Mesenchymal stem cell (in vitro differentiated cells and primary cell): ENCODE results near the gene GRIN2D.

Experiments
- DNase-seq: peaks from one replicate; pipeline ENCODE4 v3.0.0-alpha.2; 2013
- H2AFZ ChIP-seq: one replicate; pipeline ENCODE4 v1.6.1; 2013; ENCODE audit warnings: low read depth, mild to moderate bottlenecking, control low read depth, inconsistent platforms, low read length, moderate library complexity
- H2AK5ac ChIP-seq: 2 replicates; pipeline ENCODE4 v1.6.1; 2013; ENCODE audit warnings: low read length, moderate library complexity, mild to moderate bottlenecking, inconsistent platforms; ENCODE audit not compliant: severe bottlenecking
- H2BK120ac ChIP-seq: one replicate; pipeline ENCODE4 v1.6.1; 2013; ENCODE audit warnings: low read depth, mild to moderate bottlenecking, inconsistent platforms, low read length, moderate library complexity
- H2BK12ac ChIP-seq, 2 experiments: one replicate each; pipeline ENCODE4 v1.6.1; 2013; ENCODE audit warnings: inconsistent platforms in 2 of 2, low read length in 2 of 2, mild to moderate bottlenecking in 2 of 2, moderate library complexity in 2 of 2, control low read depth in 1 of 2
- H2BK15ac ChIP-seq: one replicate; pipeline ENCODE4 v1.6.1; 2013; ENCODE audit warnings: mild to moderate bottlenecking, low read depth, inconsistent platforms; ENCODE audit not compliant: poor library complexity, severe bottlenecking
- H2BK5ac ChIP-seq: 2 replicates; pipeline ENCODE4 v1.6.1; 2013; ENCODE audit warnings: low read depth, mild to moderate bottlenecking, low read length, control low read depth, inconsistent platforms; ENCODE audit not compliant: poor library complexity, severe bottlenecking
- H3K14ac ChIP-seq, 2 experiments: one replicate each; pipeline ENCODE4 v1.6.1; 2013; ENCODE audit warnings: inconsistent platforms in 2 of 2, low read length in 2 of 2, control low read depth in 1 of 2, mild to moderate bottlenecking in 1 of 2, moderate library complexity in 1 of 2
- H3K18ac ChIP-seq, 2 experiments: one replicate each; pipeline ENCODE4 v1.6.1; 2013; ENCODE audit warnings: inconsistent platforms in 2 of 2, low read length in 2 of 2, control low read depth in 1 of 2, low read depth in 1 of 2, mild to moderate bottlenecking in 1 of 2
- H3K23ac ChIP-seq, 2 experiments: one replicate each; pipeline ENCODE4 v1.6.1; 2013; ENCODE audit warnings: inconsistent platforms in 2 of 2, low read length in 2 of 2, mild to moderate bottlenecking in 2 of 2, moderate library complexity in 2 of 2, control low read depth in 1 of 2
- H3K27ac ChIP-seq: 2 replicates; pipeline ENCODE4 v1.5.1; 2013; ENCODE audit warnings: mild to moderate bottlenecking, moderate library complexity, low read length, control low read depth, inconsistent platforms; ENCODE audit not compliant: poor library complexity, severe bottlenecking
- H3K27me3 ChIP-seq, 2 experiments: 2 replicates each; pipeline versions ENCODE4 v1.6.1 to v1.7.0; 2013; ENCODE audit warnings: low read length in 2 of 2, mild to moderate bottlenecking in 2 of 2, moderate library complexity in 2 of 2, control low read depth in 1 of 2, inconsistent platforms in 1 of 2; ENCODE audit not compliant: control insufficient read depth in 1 of 2, insufficient read depth in 1 of 2
- H3K36me3 ChIP-seq, 2 experiments: 2 replicates each; pipeline versions ENCODE4 v1.6.1 to v1.7.0; 2013; ENCODE audit warnings: low read length in 2 of 2, control low read depth in 1 of 2, inconsistent platforms in 1 of 2, low read depth in 1 of 2, mild to moderate bottlenecking in 1 of 2; ENCODE audit not compliant: insufficient read depth in 2 of 2, control insufficient read depth in 1 of 2
- H3K4ac ChIP-seq, 2 experiments: one replicate each; pipeline ENCODE4 v1.6.1; 2013; ENCODE audit warnings: inconsistent platforms in 2 of 2, low read length in 2 of 2, mild to moderate bottlenecking in 2 of 2, moderate library complexity in 2 of 2, control low read depth in 1 of 2, low read depth in 1 of 2
- H3K4me1 ChIP-seq: 2 replicates; pipeline ENCODE4 v1.6.1; 2013; ENCODE audit warnings: low read depth, low read length, control low read depth; ENCODE audit not compliant: control insufficient read depth, insufficient read depth
- H3K4me2 ChIP-seq: 2 replicates; pipeline ENCODE4 v1.6.1; 2013; ENCODE audit warnings: low read length, mild to moderate bottlenecking, inconsistent platforms; ENCODE audit not compliant: poor library complexity, severe bottlenecking
- H3K4me3 ChIP-seq, 2 experiments: 2 replicates each; pipeline versions ENCODE4 v1.5.1 to v1.7.0; 2013; ENCODE audit warnings: low read length in 2 of 2, mild to moderate bottlenecking in 2 of 2, control low read depth in 1 of 2, low read depth in 1 of 2; ENCODE audit not compliant: insufficient read depth in 1 of 2
- H3K79me1 ChIP-seq: replicated peaks from 2 replicates; pipeline ENCODE4 v1.6.1; 2013; ENCODE audit warnings: mild to moderate bottlenecking, control low read depth, low read length, inconsistent platforms; ENCODE audit not compliant: poor library complexity, severe bottlenecking
- H3K9ac ChIP-seq: 2 replicates; pipeline ENCODE4 v1.7.0; 2013; ENCODE audit warnings: mild to moderate bottlenecking, low read length, moderate library complexity
- H3K9me3 ChIP-seq: 2 replicates; pipeline ENCODE4 v1.7.0; 2013; ENCODE audit warnings: mild to moderate bottlenecking, low read length; ENCODE audit not compliant: control insufficient read depth
- H4K8ac ChIP-seq: one replicate; pipeline ENCODE4 v1.6.1; 2013; ENCODE audit warnings: inconsistent platforms, mild to moderate bottlenecking, low read length, moderate library complexity
- H4K91ac ChIP-seq: one replicate; pipeline ENCODE4 v1.6.1; 2013; ENCODE audit warnings: mild to moderate bottlenecking, low read length, inconsistent platforms
- WGBS: methylation state at CpG from one replicate; pipeline ENCODE4 v1.1.7; 2013; ENCODE audit warnings: mixed read lengths; 5-methylcytosine and 5-hydroxymethylcytosine counted together

Gene GRIN2D

DNA sequence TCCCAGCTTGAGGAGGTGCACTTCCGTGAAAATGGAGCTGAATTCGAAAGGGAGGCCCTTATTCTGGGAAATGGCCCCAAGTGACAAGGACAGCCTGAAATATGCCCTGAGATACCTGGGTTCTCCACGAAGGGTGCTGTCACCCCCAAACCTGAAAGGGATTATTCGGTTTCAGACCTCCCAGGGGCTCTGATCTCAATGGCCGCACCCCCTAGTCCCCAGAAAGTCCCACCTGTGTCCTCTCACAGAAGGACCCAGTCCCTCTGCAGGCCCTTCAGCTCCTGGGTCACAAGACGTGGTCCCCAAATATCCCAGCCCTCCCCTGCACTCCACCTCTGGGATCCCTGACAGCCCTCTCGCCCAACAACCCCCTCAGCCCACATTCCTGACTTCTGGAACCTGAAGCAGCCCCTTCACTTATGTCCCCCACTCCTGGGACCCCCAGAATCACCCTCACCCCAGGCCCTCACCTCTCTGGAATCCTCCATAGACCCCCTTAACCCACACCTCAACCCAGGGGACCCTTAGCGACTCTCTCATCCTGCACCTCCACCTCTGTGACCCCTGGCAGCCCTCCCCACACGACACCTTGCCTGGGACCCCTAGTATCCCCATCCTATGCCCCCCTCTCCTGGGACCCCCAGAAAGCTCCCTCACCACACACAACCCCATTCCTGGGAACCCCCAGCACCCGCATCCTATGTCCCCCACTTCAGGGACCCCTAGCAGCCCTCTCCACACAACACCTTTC is 28.7 kb upstream of the GRIN2D start:
- H2AFZ ChIP-seq = peak overlapping the region; percentile 89
- peak overlapping the region; percentile 24 to 92 for H3K4me3 ChIP-seq
- no peak overlapping the region for H2BK5ac ChIP-seq
- no peak for DNase-seq
- no peak overlapping the region for H2AK5ac ChIP-seq
- H3K14ac ChIP-seq = no peak overlapping the region
- 89% methylated on average over 10 of the region's 10 CpGs for WGBS
- no peak overlapping the region for H3K4ac ChIP-seq
- H2BK120ac ChIP-seq = no peak overlapping the region
- H3K23ac ChIP-seq = no peak overlapping the region
- H2BK12ac ChIP-seq = peak overlapping the region in 1 of 2 experiments; percentile 32
- H3K9ac ChIP-seq = peak overlapping the region; percentile 38
- H3K18ac ChIP-seq = no peak overlapping the region
- H3K36me3 ChIP-seq = peaks cover 0 to 7% of the 10 kb centered on the region in 2 experiments
- no peak overlapping the region for H2BK15ac ChIP-seq
- H3K79me1 ChIP-seq = no peaks in the 10 kb centered on the region
- H3K4me2 ChIP-seq = peak overlapping the region; percentile 45
- H4K91ac ChIP-seq = no peak overlapping the region
- H3K9me3 ChIP-seq = no peaks in the 10 kb centered on the region
- H3K4me1 ChIP-seq = peaks cover 8% of the 10 kb centered on the region
- no peak overlapping the region for H3K27ac ChIP-seq
- no peaks in the 10 kb centered on the region for H3K27me3 ChIP-seq
- peak overlapping the region; percentile 13 for H4K8ac ChIP-seq

DNA sequence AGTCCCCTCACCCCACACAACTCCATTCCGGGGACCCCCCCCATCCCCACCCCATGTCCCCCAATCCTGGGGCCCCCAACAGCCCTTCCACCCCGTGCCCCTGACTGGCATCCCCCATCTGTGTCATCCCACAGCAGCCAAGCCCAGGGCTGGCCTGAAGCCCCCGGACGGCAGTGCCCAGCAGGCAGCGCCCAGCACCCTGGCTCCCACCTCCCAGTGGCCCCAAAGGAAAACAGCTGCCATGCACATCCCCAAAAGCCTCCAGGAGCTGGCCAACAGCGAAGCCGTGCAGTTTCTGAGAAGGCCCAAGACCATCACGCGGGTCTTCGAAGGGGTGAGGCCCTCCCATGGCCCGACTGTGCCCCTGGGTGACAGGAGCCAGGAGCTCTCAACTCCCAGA is 27.9 kb upstream of the GRIN2D start:
- Histone ChIP-seq H3K9me3 (no peaks in the 10 kb centered on the region), H3K18ac (no peak overlapping the region), H2BK12ac (no peak overlapping the region), H2AFZ (no peak overlapping the region), H4K8ac (no peak overlapping the region), H3K14ac (no peak overlapping the region), H3K4ac (no peak overlapping the region), H3K79me1 (no peaks in the 10 kb centered on the region), H2BK120ac (no peak overlapping the region), H3K4me1 (peaks cover 8% of the 10 kb centered on the region), H3K27me3 (no peaks in the 10 kb centered on the region), H3K36me3 (peaks cover 0 to 3% of the 10 kb centered on the region in 2 experiments), H3K27ac (no peak overlapping the region), H2BK5ac (no peak overlapping the region), H4K91ac (no peak overlapping the region), H3K23ac (no peak overlapping the region), H3K4me2 (no peak overlapping the region), H3K4me3 (no peak overlapping the region), H2BK15ac (no peak overlapping the region), H2AK5ac (no peak overlapping the region), H3K9ac (no peak overlapping the region)
- 92% methylated on average over 11 of the region's 11 CpGs for WGBS
- DNase-seq = no peak

DNA sequence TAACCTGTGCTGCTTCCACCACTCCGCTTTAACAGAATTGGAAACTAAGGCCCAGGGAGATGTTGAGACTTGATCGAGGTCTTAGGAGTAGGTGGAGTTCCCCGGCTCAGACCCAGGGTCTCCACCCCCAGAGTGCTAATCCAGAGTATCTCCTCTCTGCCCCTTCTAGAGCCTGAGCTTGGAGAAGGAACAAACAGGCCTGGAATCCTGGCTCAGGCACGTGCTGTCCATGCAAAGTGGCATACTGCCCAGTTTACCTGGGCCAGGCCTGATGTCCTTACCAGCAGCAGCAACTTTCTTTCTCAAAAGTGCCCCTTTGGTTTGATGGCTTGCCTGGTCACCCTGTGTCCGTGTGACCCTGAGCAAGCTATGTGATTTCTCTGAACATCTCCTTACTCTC is 25.6 kb upstream of the GRIN2D start:
- H3K27ac ChIP-seq = no peak overlapping the region
- no peak for DNase-seq

DNA sequence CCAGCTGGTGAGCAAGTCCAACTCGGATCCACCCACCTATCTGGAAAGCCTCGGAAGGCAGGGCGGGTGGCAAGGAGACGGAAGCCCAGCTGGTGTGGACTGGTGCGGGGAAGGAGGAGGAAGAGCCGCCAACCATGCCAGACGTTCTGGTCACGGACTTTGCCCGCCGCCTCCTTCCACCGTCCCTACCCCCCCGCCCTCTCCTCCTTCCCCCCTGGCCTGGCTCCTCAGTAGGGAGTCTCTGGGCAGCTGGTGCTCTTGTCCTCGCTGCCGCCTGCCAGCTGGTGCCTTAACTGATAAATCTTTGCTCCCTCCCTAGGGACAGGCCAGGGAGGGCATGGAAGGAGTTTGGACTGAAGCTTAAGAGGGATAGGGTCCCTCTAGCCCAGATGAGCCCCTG is 24.5 kb upstream of the GRIN2D start:
- no peak overlapping the region for H3K4ac ChIP-seq
- no peak overlapping the region for H3K27ac ChIP-seq
- H2AFZ ChIP-seq = no peak overlapping the region
- no peaks in the 10 kb centered on the region for H3K79me1 ChIP-seq
- H3K9me3 ChIP-seq = no peaks in the 10 kb centered on the region
- no peaks in the 10 kb centered on the region for H3K36me3 ChIP-seq
- H3K4me1 ChIP-seq = peaks cover 4% of the 10 kb centered on the region
- no peak for DNase-seq
- no peak overlapping the region for H2BK12ac ChIP-seq
- H3K14ac ChIP-seq = peak overlapping the region in 1 of 2 experiments; percentile 8
- no peak overlapping the region for H4K91ac ChIP-seq
- H3K4me3 ChIP-seq = no peak overlapping the region
- no peak overlapping the region for H2BK120ac ChIP-seq
- no peak overlapping the region for H3K9ac ChIP-seq
- no peak overlapping the region for H3K4me2 ChIP-seq
- no peaks in the 10 kb centered on the region for H3K27me3 ChIP-seq
- H3K23ac ChIP-seq = no peak overlapping the region
- H4K8ac ChIP-seq = no peak overlapping the region
- no peak overlapping the region for H2BK5ac ChIP-seq
- H2AK5ac ChIP-seq = no peak overlapping the region
- no peak overlapping the region for H2BK15ac ChIP-seq
- no peak overlapping the region for H3K18ac ChIP-seq
- 95% methylated on average over 7 of the region's 14 CpGs for WGBS

More for the DNA sequence above, 25.6 kb upstream of the GRIN2D start:
- Histone ChIP-seq H3K4me2 (no peak overlapping the region), H2BK12ac (no peak overlapping the region), H3K4me1 (peaks cover 8% of the 10 kb centered on the region), H3K4ac (no peak overlapping the region), H3K23ac (no peak overlapping the region), H3K18ac (no peak overlapping the region), H2BK5ac (no peak overlapping the region), H3K9ac (no peak overlapping the region), H2AFZ (no peak overlapping the region), H2BK120ac (no peak overlapping the region), H2BK15ac (no peak overlapping the region), H4K91ac (no peak overlapping the region), H3K27me3 (no peaks in the 10 kb centered on the region), H3K14ac (no peak overlapping the region), H3K4me3 (no peak overlapping the region), H3K9me3 (no peaks in the 10 kb centered on the region), H4K8ac (peak overlapping the region; percentile 8), H2AK5ac (no peak overlapping the region), H3K36me3 (no peaks in the 10 kb centered on the region), H3K79me1 (no peaks in the 10 kb centered on the region)
- 97% methylated on average over 4 of the region's 5 CpGs for WGBS
